Left ventricle myocardium inferior (tissue), 1 donor: ENCODE results near the gene ATF6. TPM values are rescaled to one million over a fixed set of nuclear protein-coding genes. Genes with fewer than 3 reads are reported as not detected.
A peak's percentile ranks its signal among the peaks of the same experiment; 100 is the strongest.

ENCODE experiments used
- DNase-seq: peaks from one replicate; pipeline ENCODE4 v3.0.0-alpha.2; 2020
- H3K27ac ChIP-seq: fragments of 200-600 bp; replicated peaks from 2 replicates; pipeline ENCODE4 v1.8.0; 2021
- H3K27me3 ChIP-seq: fragments of 200-600 bp; 2 replicates; pipeline ENCODE4 v1.8.0; 2021; ENCODE audit warnings: low read depth
- H3K36me3 ChIP-seq: fragments of 200-600 bp; 2 replicates; pipeline ENCODE4 v1.8.0; 2021
- H3K4me1 ChIP-seq: fragments of 200-600 bp; 2 replicates; pipeline ENCODE4 v1.8.0; 2021
- H3K4me3 ChIP-seq: fragments of 200-600 bp; 2 replicates; pipeline ENCODE4 v1.8.0; 2021; ENCODE audit warnings: mild to moderate bottlenecking, moderate library complexity
- H3K9me3 ChIP-seq: fragments of 200-600 bp; replicated peaks from 2 replicates; pipeline ENCODE4 v1.8.0; 2021
- intact Hi-C: fragments of 100-400 bp; cut with micrococcal nuclease; formaldehyde crosslinking; loops from one replicate; pipeline ENCODE4 v1.11.0; 2022
- total RNA-seq: library from RNA; stranded (reverse); fragmentation: NEBNext Ultra II Directional; extraction: Animal tissue kit (Norgen Biotek cat#: 25700); gene quantifications from one replicate; pipeline ENCODE4 v1.2.1, GENCODE V29; 2021
- TF ChIP-seq, protein P1 (sequence below): fragments of 200-600 bp; IDR thresholded peaks from 2 replicates; pipeline ENCODE4 v1.8.0; 2021; ENCODE audit warnings: antibody characterized with exemption, mild to moderate bottlenecking, borderline replicate concordance
- donor health status: DM: no; HTN: yes; CAD: no; lungs with severe emphysema.

Gene ATF6
- total RNA-seq, 1 donor from 2014 or later = 13.0 TPM

GRCh38 chr1:161885759-161886158 is 119.6 kb downstream of the ATF6 start:
- TF ChIP-seq, protein P1, sequence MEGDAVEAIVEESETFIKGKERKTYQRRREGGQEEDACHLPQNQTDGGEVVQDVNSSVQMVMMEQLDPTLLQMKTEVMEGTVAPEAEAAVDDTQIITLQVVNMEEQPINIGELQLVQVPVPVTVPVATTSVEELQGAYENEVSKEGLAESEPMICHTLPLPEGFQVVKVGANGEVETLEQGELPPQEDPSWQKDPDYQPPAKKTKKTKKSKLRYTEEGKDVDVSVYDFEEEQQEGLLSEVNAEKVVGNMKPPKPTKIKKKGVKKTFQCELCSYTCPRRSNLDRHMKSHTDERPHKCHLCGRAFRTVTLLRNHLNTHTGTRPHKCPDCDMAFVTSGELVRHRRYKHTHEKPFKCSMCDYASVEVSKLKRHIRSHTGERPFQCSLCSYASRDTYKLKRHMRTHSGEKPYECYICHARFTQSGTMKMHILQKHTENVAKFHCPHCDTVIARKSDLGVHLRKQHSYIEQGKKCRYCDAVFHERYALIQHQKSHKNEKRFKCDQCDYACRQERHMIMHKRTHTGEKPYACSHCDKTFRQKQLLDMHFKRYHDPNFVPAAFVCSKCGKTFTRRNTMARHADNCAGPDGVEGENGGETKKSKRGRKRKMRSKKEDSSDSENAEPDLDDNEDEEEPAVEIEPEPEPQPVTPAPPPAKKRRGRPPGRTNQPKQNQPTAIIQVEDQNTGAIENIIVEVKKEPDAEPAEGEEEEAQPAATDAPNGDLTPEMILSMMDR = no peak
- Histone ChIP-seq H3K27ac (peak overlapping the region; percentile 29), H3K27me3 (no peaks in the 10 kb centered on the region), H3K4me1 (peaks cover 8% of the 10 kb centered on the region), H3K4me3 (no peak overlapping the region), H3K36me3 (peaks cover 28% of the 10 kb centered on the region), H3K9me3 (no peaks in the 10 kb centered on the region)
- no peak for DNase-seq
- intact Hi-C loops = no loop called here

GRCh38 chr1:161886589-161886988 is 120.5 kb downstream of the ATF6 start:
- intact Hi-C loops = no loop called here
- no peaks in the 10 kb centered on the region for H3K27me3 ChIP-seq

GRCh38 chr1:161887730-161888287 is 121.7 kb downstream of the ATF6 start:
- peaks cover 8% of the 10 kb centered on the region for H3K4me1 ChIP-seq
- H3K27ac ChIP-seq = no peak overlapping the region
- no peak for DNase-seq
- no peaks in the 10 kb centered on the region for H3K27me3 ChIP-seq
- H3K9me3 ChIP-seq = no peaks in the 10 kb centered on the region
- TF ChIP-seq, protein P1 = no peak
- intact Hi-C loops = no loop called here
- H3K4me3 ChIP-seq = no peak overlapping the region
- peaks cover 37% of the 10 kb centered on the region for H3K36me3 ChIP-seq

More at GRCh38 chr1:161886589-161886988, 120.5 kb downstream of the ATF6 start:
- Histone ChIP-seq H3K27ac (no peak overlapping the region), H3K4me3 (no peak overlapping the region), H3K36me3 (peaks cover 36% of the 10 kb centered on the region), H3K4me1 (peaks cover 8% of the 10 kb centered on the region), H3K9me3 (no peaks in the 10 kb centered on the region)
- DNase-seq = no peak
- TF ChIP-seq, protein P1 = no peak

DNA sequence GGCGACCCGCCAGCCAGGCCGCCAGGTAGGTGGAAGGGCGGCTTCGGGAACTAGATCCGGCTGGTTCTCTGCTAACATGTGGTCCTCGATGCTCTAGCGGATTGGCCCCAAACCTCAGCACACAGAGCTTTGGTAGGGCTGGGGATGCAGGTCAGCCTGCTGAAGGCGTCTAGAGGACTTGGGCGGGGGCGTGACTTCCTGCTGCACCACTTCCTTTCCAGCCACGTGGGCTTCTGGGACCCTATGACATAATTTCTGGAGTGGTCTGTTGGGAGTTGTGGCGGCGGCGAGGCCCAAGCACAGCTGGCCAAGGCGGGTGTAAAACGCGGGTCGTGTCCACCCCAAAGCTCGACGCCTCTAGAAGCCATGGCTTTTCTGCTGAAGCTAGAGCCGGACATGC is 124.5 kb downstream of the ATF6 start:
- no peaks in the 10 kb centered on the region for H3K9me3 ChIP-seq
- TF ChIP-seq, protein P1 = no peak
- no peak for DNase-seq

GRCh38 chr1:161899091-161899490 is 133.0 kb downstream of the ATF6 start:
- no peak for DNase-seq
- intact Hi-C loops = no loop called here
- Histone ChIP-seq H3K36me3 (no peaks in the 10 kb centered on the region), H3K4me3 (no peak overlapping the region), H3K9me3 (no peaks in the 10 kb centered on the region), H3K4me1 (no peaks in the 10 kb centered on the region), H3K27ac (no peak overlapping the region), H3K27me3 (no peaks in the 10 kb centered on the region)
- TF ChIP-seq, protein P1 = no peak

More for the DNA sequence above, 124.5 kb downstream of the ATF6 start:
- H3K4me1 ChIP-seq = peaks cover 2% of the 10 kb centered on the region
- H3K27me3 ChIP-seq = no peaks in the 10 kb centered on the region
- no peak overlapping the region for H3K27ac ChIP-seq
- H3K4me3 ChIP-seq = no peak overlapping the region
- intact Hi-C loops = no loop called here
- H3K36me3 ChIP-seq = peaks cover 37% of the 10 kb centered on the region

- no peaks in the 10 kb centered on the region for H3K4me1 ChIP-seq
- H3K9me3 ChIP-seq = no peaks in the 10 kb centered on the region
- TF ChIP-seq, protein P1 = no peak
- H3K4me3 ChIP-seq = no peak overlapping the region
- H3K27ac ChIP-seq = no peak overlapping the region
- no peaks in the 10 kb centered on the region for H3K27me3 ChIP-seq
- intact Hi-C loops = no loop called here
- no peaks in the 10 kb centered on the region for H3K36me3 ChIP-seq
- DNase-seq = no peak
These were observed 134.0 kb downstream of the ATF6 start for GRCh38 chr1:161900160-161900559.
